CD8-positive, alpha-beta memory T cell (primary cell): ENCODE measurements around the gene CBFA2T3. TPM values are rescaled to one million over a fixed set of nuclear protein-coding genes. Genes with fewer than 3 reads are reported as not detected.
"Not testable (repeated sequence)": the region's sequence is repeated elsewhere in the genome, so short reads cannot be mapped to it uniquely, and the experiment has no call there.

Source experiments
- CTCF ChIA-PET: fragments of 350-600 bp; sonication (Branson Sonifier 250); formaldehyde crosslinking; loops from one replicate; lab custom pipeline; 2021; ENCODE audit warnings: antibody characterized with exemption; lab: Charles Lee
- POLR2A ChIA-PET: fragments of 350-600 bp; sonication (Branson Sonifier 250); formaldehyde crosslinking; loops from one replicate; lab custom pipeline; 2021; ENCODE audit warnings: antibody characterized with exemption; lab: Charles Lee
- DNase-seq, 5 donors: peaks; one replicate each; pipeline versions ENCODE4 v3.0.0 to v3.0.0-alpha.2; 2020 to 2022; ENCODE audit warnings: mixed read lengths in 1 of 5
- H3K27ac ChIP-seq: one replicate; pipeline ENCODE4 v1.7.0; 2013; ENCODE audit warnings: low read depth, mild to moderate bottlenecking, low read length, moderate library complexity
- H3K27me3 ChIP-seq: 2 replicates; pipeline ENCODE4 v1.7.0; 2013; ENCODE audit warnings: low read length, mild to moderate bottlenecking; ENCODE audit not compliant: insufficient read depth, poor library complexity, severe bottlenecking
- H3K36me3 ChIP-seq: 2 replicates; pipeline ENCODE4 v1.7.0; 2013; ENCODE audit warnings: mild to moderate bottlenecking, low read length, moderate library complexity; ENCODE audit not compliant: insufficient read depth
- H3K4me1 ChIP-seq: 2 replicates; pipeline ENCODE4 v1.7.0; 2013; ENCODE audit warnings: mild to moderate bottlenecking, low read length, moderate library complexity; ENCODE audit not compliant: insufficient read depth
- H3K4me3 ChIP-seq: 2 replicates; pipeline ENCODE4 v1.7.0; 2013; ENCODE audit warnings: mild to moderate bottlenecking, low read length
- H3K9me3 ChIP-seq: 2 replicates; pipeline ENCODE4 v1.7.0; 2013; ENCODE audit warnings: mild to moderate bottlenecking, low read length
- H3K27ac Mint-ChIP-seq, 8 donors: one replicate each; pipeline ENCODE4 v1.8.0; 2020 to 2021; ENCODE audit warnings: mixed read lengths in 8 of 8, mild to moderate bottlenecking in 6 of 8, inconsistent platforms in 3 of 8, moderate library complexity in 3 of 8
- H3K27me3 Mint-ChIP-seq, 2 donors: one replicate each; pipeline ENCODE4 v1.8.0; 2020 to 2021; ENCODE audit warnings: mixed read lengths in 2 of 2, mild to moderate bottlenecking in 1 of 2, moderate library complexity in 1 of 2
- H3K36me3 Mint-ChIP-seq, 3 donors: one replicate each; pipeline ENCODE4 v1.8.0; 2020 to 2021; ENCODE audit warnings: mixed read lengths in 3 of 3, inconsistent platforms in 1 of 3, mild to moderate bottlenecking in 1 of 3
- H3K4me1 Mint-ChIP-seq, 3 donors: one replicate each; pipeline ENCODE4 v1.8.0; 2020 to 2021; ENCODE audit warnings: mixed read lengths in 3 of 3, inconsistent platforms in 1 of 3, mild to moderate bottlenecking in 1 of 3
- H3K4me3 Mint-ChIP-seq, 7 donors: one replicate each; pipeline ENCODE4 v1.8.0; 2020 to 2021; ENCODE audit warnings: mixed read lengths in 7 of 7, mild to moderate bottlenecking in 6 of 7, moderate library complexity in 4 of 7, inconsistent platforms in 2 of 7
- H3K9me3 Mint-ChIP-seq, 5 donors: one replicate each; pipeline ENCODE4 v1.8.0; 2020 to 2022; ENCODE audit warnings: mixed read lengths in 5 of 5, mild to moderate bottlenecking in 3 of 5, moderate library complexity in 2 of 5, inconsistent platforms in 1 of 5
- polyA plus RNA-seq: library from polyadenylated mRNA; unstranded; fragments of 300-500 nt; fragmentation: Illumina TruSeq; gene quantifications from one replicate; pipeline ENCODE4 v1.2.3, GENCODE V29; 2021
- total RNA-seq, 2 experiments: library from RNA; stranded (reverse); gene quantifications; one replicate each; pipeline ENCODE4 v1.2.3, GENCODE V29; 2021

The CBFA2T3 gene
- total and polyA plus RNA-seq, 3 experiments from 2014 or later = 0.22 TPM; not detected in 2

DNA sequence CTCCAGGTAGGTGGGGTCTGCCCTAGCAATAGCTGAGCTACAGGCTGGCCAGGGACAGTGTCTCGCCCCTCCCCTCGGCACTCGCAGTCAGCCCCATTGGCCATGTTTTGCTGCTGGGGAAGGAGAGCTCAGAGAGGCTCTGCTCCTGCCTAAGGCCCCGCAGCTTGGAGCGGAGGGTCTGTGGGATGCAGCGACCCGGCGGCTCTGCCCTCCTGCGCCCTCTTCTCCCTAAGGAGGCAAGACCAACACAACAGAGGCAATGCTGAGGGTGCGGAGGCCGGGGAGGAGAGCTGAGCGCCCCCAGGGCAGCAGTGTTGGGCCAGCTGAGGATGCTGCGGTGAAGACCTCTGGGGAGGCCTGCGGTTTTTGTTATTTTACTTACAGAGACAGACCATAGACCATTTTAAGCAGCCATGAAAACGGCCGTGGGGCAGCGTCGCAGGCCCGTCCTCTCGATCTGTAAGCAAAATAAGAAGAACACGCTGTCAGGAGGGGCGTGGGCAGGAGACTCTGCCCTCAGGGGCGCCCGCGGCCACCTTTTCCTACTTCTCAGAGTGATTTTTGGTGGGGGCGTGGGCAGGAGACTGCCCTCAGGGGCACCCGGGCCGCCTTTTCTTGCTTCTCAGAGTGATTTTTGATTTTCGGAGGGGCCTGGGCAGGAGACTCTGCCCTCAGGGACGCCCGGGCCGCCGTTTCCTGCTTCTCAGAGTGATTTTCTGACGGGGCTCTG, 79.1 kb downstream of the CBFA2T3 start:
- no peaks in the 10 kb centered on the region for H3K27me3 ChIP-seq
- Mint-ChIP-seq H3K27me3 (no peaks in the 10 kb centered on the region), H3K4me1 (peaks cover 0 to 1% (median 0%) of the 10 kb centered on the region in 3 donors), H3K27ac (no peak overlapping the region), H3K36me3 (no peaks in the 10 kb centered on the region), H3K4me3 (no peak overlapping the region), H3K9me3 (no peaks in the 10 kb centered on the region)
- H3K4me1 ChIP-seq = no peaks in the 10 kb centered on the region
- no peak for DNase-seq
- POLR2A ChIA-PET = no interaction called here
- CTCF ChIA-PET = no interaction called here
- no peaks in the 10 kb centered on the region for H3K9me3 ChIP-seq
- no peak overlapping the region for H3K27ac ChIP-seq
- no peaks in the 10 kb centered on the region for H3K36me3 ChIP-seq
- H3K4me3 ChIP-seq = no peak overlapping the region

- H3K27me3 Mint-ChIP-seq = no peaks in the 10 kb centered on the region
- Histone ChIP-seq H3K36me3 (no peaks in the 10 kb centered on the region), H3K27ac (no peak overlapping the region), H3K27me3 (no peaks in the 10 kb centered on the region), H3K4me1 (no peaks in the 10 kb centered on the region), H3K4me3 (no peak overlapping the region), H3K9me3 (no peaks in the 10 kb centered on the region)
- H3K4me3 Mint-ChIP-seq = no peak overlapping the region
- no peaks in the 10 kb centered on the region for H3K9me3 Mint-ChIP-seq
- POLR2A ChIA-PET = no interaction called here
- no peaks in the 10 kb centered on the region for H3K36me3 Mint-ChIP-seq
- no peak for DNase-seq
- CTCF ChIA-PET = no interaction called here
- no peaks in the 10 kb centered on the region for H3K4me1 Mint-ChIP-seq
- no peak overlapping the region for H3K27ac Mint-ChIP-seq
Measured at GRCh38 chr16:88896238-88897070, 80.6 kb downstream of the CBFA2T3 start.

DNA sequence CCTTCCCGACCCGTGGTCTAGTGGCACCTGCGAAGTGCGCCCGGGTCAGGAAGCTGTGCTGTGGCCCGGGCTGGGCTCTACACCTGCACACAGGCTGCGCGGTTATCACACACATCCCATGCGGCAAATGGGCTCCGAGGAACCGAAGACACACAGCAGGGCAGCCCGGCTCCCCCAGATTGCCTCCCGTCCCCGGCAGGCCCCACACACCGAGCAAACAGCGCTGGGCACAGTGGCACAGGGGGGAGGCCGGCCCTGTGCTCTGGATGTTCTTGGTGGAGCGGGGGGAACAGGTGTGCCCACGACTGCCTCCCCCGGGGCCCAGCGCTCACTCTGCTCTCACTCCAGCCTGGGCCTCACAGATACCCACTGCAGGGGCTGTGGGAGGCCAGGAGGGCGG, 81.7 kb downstream of the CBFA2T3 start:
- Histone ChIP-seq H3K9me3 (no peaks in the 10 kb centered on the region), H3K4me1 (no peaks in the 10 kb centered on the region), H3K36me3 (no peaks in the 10 kb centered on the region), H3K4me3 (no peak overlapping the region), H3K27me3 (no peaks in the 10 kb centered on the region), H3K27ac (no peak overlapping the region)
- DNase-seq = no peak
- no peaks in the 10 kb centered on the region for H3K27me3 Mint-ChIP-seq
- no peaks in the 10 kb centered on the region for H3K4me1 Mint-ChIP-seq
- H3K27ac Mint-ChIP-seq = no peak overlapping the region
- H3K36me3 Mint-ChIP-seq = no peaks in the 10 kb centered on the region
- no peaks in the 10 kb centered on the region for H3K9me3 Mint-ChIP-seq
- ChIA-PET CTCF (no interaction called here), POLR2A (no interaction called here)
- no peak overlapping the region for H3K4me3 Mint-ChIP-seq

- no peak overlapping the region for H3K4me3 Mint-ChIP-seq
- ChIA-PET CTCF (no interaction called here), POLR2A (no interaction called here)
- Histone ChIP-seq H3K27ac (no peak overlapping the region), H3K9me3 (no peaks in the 10 kb centered on the region), H3K27me3 (no peaks in the 10 kb centered on the region), H3K4me1 (no peaks in the 10 kb centered on the region), H3K4me3 (no peak overlapping the region), H3K36me3 (no peaks in the 10 kb centered on the region)
- DNase-seq = no peak
- H3K36me3 Mint-ChIP-seq = no peaks in the 10 kb centered on the region
- no peak overlapping the region for H3K27ac Mint-ChIP-seq
- H3K4me1 Mint-ChIP-seq = no peaks in the 10 kb centered on the region
- no peaks in the 10 kb centered on the region for H3K27me3 Mint-ChIP-seq
- H3K9me3 Mint-ChIP-seq = no peaks in the 10 kb centered on the region
Measured at GRCh38 chr16:88894681-88895300, 82.2 kb downstream of the CBFA2T3 start.

DNA sequence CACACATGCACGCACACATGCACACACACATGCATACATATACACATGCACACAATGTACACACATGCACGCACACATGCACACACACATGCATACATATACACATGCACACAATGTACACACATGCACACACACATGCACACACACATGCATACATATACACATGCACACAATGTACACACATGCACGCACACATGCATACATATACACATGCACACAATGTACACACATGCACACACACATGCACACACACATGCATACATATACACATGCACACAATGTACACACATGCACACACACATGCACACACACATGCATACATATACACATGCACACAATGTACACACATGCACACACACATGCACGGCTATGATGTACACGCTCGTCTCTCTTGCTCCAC, 82.7 kb downstream of the CBFA2T3 start:
- H3K4me3 ChIP-seq, H3K36me3 ChIP-seq, CTCF ChIA-PET, POLR2A ChIA-PET, H3K27ac ChIP-seq, H3K4me3 Mint-ChIP-seq, H3K27me3 Mint-ChIP-seq, H3K27ac Mint-ChIP-seq, H3K4me1 ChIP-seq, DNase-seq, H3K36me3 Mint-ChIP-seq, H3K9me3 ChIP-seq, H3K27me3 ChIP-seq, H3K9me3 Mint-ChIP-seq, H3K4me1 Mint-ChIP-seq: not testable (repeated sequence)

DNA sequence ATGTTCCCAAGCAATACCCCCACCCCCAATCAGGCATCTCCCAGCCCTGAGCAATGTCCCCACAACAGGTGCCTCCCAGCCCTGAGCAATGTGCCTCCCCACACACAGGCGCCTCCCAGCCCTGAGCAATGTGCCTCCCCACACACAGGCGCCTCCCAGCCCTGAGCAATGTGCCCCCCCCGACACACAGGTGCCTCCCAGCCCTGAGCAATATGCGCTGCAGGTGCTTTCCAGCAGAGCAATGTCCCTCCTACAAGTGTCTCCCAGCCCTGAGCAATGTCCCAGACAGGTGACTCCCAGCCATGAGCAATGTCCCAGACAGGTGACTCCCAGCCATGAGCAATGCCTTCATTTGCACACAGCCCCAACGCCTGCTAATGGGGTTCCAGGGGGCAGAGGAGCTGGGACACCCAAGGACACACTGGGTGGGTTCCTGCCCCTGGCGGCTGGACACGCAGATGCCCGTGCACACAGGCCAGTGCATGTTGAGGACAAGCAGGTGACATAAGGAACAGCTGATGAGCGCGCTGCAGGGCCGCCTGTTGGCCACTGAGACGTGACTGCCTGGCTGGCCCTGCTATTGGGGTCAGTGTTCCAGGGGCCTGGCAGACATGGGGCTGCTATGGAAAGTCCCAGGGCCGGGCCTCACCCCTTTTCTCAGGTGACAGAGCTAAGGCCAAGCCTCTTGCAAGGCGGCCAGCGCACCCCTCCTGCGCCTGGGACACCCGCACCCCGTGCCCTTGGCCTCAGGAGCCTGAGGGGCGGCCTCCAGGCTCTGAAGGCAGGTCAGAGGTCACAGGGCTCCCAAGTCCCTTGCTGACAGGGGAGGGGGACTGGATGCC, 83.7 kb downstream of the CBFA2T3 start:
- Histone ChIP-seq H3K4me1 (no peaks in the 10 kb centered on the region), H3K27me3 (no peaks in the 10 kb centered on the region), H3K9me3 (no peaks in the 10 kb centered on the region), H3K36me3 (no peaks in the 10 kb centered on the region), H3K27ac (no peak overlapping the region), H3K4me3 (no peak overlapping the region)
- no peaks in the 10 kb centered on the region for H3K9me3 Mint-ChIP-seq
- POLR2A ChIA-PET = no interaction called here
- no peak overlapping the region for H3K4me3 Mint-ChIP-seq
- no peak overlapping the region for H3K27ac Mint-ChIP-seq
- no peaks in the 10 kb centered on the region for H3K36me3 Mint-ChIP-seq
- H3K4me1 Mint-ChIP-seq = no peaks in the 10 kb centered on the region
- no peak for DNase-seq
- H3K27me3 Mint-ChIP-seq = no peaks in the 10 kb centered on the region
- CTCF ChIA-PET = no interaction called here

DNA sequence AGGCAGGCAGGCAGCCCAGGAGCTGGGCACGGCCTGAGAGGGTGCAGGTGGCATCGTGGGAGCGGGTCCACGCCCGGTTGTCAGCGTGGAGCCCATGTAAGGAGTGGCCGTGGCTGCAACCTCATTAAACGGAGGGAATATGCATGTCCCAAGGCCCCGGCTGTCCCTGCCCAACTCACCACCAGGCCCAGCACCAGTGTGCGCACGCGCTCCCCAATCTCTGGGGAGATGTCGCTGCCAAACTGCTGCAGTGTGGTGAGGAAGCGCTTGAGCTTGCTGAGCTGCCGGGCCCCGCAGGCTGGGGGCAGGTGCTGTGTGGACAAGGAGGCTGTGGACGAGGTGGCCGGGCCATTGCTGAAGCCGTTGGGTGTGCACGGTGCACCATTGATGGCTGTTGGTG, 84.9 kb downstream of the CBFA2T3 start:
- Mint-ChIP-seq H3K27me3 (no peaks in the 10 kb centered on the region), H3K36me3 (no peaks in the 10 kb centered on the region), H3K4me3 (no peak overlapping the region), H3K9me3 (no peaks in the 10 kb centered on the region), H3K4me1 (no peaks in the 10 kb centered on the region), H3K27ac (no peak overlapping the region)
- CTCF ChIA-PET = no interaction called here
- POLR2A ChIA-PET = no interaction called here
- H3K4me3 ChIP-seq = no peak overlapping the region
- H3K9me3 ChIP-seq = no peaks in the 10 kb centered on the region
- no peaks in the 10 kb centered on the region for H3K36me3 ChIP-seq
- DNase-seq = no peak
- H3K4me1 ChIP-seq = no peaks in the 10 kb centered on the region
- H3K27me3 ChIP-seq = no peaks in the 10 kb centered on the region
- H3K27ac ChIP-seq = no peak overlapping the region
